ENCODE data around the gene EPHA4.

- TF ChIP-seq CTCF (IDR thresholded peaks at IDR 0.05; ENCODE audit: insufficient read depth, low read depth, low read length) (no peak), EZH2 (IDR thresholded peaks at IDR 0.05; ENCODE audit: insufficient read depth, low read length) (no peak)
Observed at GRCh38 chr2:221380062-221380461, 192.0 kb downstream of the EPHA4 start.
